AG04449 (cell line): ENCODE data around the gene DUSP18.
A peak's percentile ranks its signal among the peaks of the same experiment; 100 is the strongest.

Source experiments
- CTCF ChIA-PET: fragments of 350-600 bp; formaldehyde crosslinking; extraction: SDS; loops from one replicate; lab custom pipeline; 2021; ENCODE audit warnings: antibody characterized with exemption; lab: Yijun Ruan, JAX
- POLR2A ChIA-PET: fragments of 400-600, 350-600 bp; formaldehyde crosslinking; extraction: SDS; loops from one replicate; lab custom pipeline; 2020; ENCODE audit warnings: antibody characterized with exemption, inconsistent platforms; lab: Yijun Ruan, JAX
- DNase-seq: peaks from one replicate; pipeline ENCODE4 v3.0.0-alpha.2; 2010; ENCODE audit warnings: low read depth, low spot score
- H3K4me3 ChIP-seq: 2 replicates; pipeline ENCODE4 v1.5.1; 2011; ENCODE audit warnings: low read depth, mild to moderate bottlenecking, control low read depth, low read length
- CTCF ChIP-seq: IDR thresholded peaks from one replicate; pipeline ENCODE4 v1.5.1; 2011; ENCODE audit warnings: mild to moderate bottlenecking, moderate library complexity, low read length, control low read depth, inconsistent platforms; ENCODE audit not compliant: insufficient read depth; ENCODE audit errors: missing control alignments

The DUSP18 gene

GRCh38 chr22:30702856-30703255 is 35.2 kb upstream of the DUSP18 start:
- no peak overlapping the region for H3K4me3 ChIP-seq
- no peak for TF ChIP-seq CTCF
- POLR2A ChIA-PET = no interaction called here
- CTCF ChIA-PET = interaction anchor here (1.6 to 2.2 kb wide), 4 partner anchors 9 to 97 kb away, joined by 4 to 7 read pairs (median 5); partner anchors contain the start of gene SLC35E4
- no peak for DNase-seq

GRCh38 chr22:30701872-30702271 is 34.2 kb upstream of the DUSP18 start:
- ChIA-PET CTCF (interaction anchor here (1.0 to 2.2 kb wide), 5 partner anchors 10 to 96 kb away, joined by 3 to 7 read pairs (median 5); partner anchors contain the start of gene SLC35E4), POLR2A (no interaction called here)
- no peak overlapping the region for H3K4me3 ChIP-seq
- no peak for DNase-seq
- TF ChIP-seq CTCF = no peak

GRCh38 chr22:30697975-30698374 is 30.3 kb upstream of the DUSP18 start:
- POLR2A ChIA-PET = no interaction called here
- DNase-seq = no peak
- no peak for TF ChIP-seq CTCF
- H3K4me3 ChIP-seq = no peak overlapping the region
- CTCF ChIA-PET = no interaction called here

- no peak for TF ChIP-seq CTCF
- no peak overlapping the region for H3K4me3 ChIP-seq
- CTCF ChIA-PET = interaction anchor here (1.4 kb wide), 1 partner anchor 62 kb away, joined by 4 read pairs; no protein-coding TSS in a partner anchor
- POLR2A ChIA-PET = no interaction called here
- DNase-seq = no peak
Measured at GRCh38 chr22:30695871-30696655, 28.4 kb upstream of the DUSP18 start.

- peak overlapping the region; percentile 59 for H3K4me3 ChIP-seq
- POLR2A ChIA-PET = no interaction called here
- CTCF ChIA-PET = interaction anchor here (1.0 to 1.4 kb wide), 2 partner anchors 60 to 61 kb away, joined by 4 to 5 read pairs; no protein-coding TSS in a partner anchor
- no peak for DNase-seq
- TF ChIP-seq CTCF = no peak
Measured at GRCh38 chr22:30695351-30695851, 27.7 kb upstream of the DUSP18 start.
